LHCN-M2 (cell line): ENCODE data around the gene PAK6. TPM values are rescaled to one million over a fixed set of nuclear protein-coding genes. Genes with fewer than 3 reads are reported as not detected.

Source experiments
- DNase-seq: peaks from one replicate; pipeline ENCODE4 v3.0.0-alpha.2; 2012; ENCODE audit warnings: low read depth
- total RNA-seq: library from RNA; depleted of rRNA; stranded (reverse); fragments of >200 nt; gene quantifications from 2 replicates; pipeline ENCODE4 v1.2.3, GENCODE V29; 2014

The PAK6 gene
- total RNA-seq, 1 experiment from 2014 or later, result under 0.01 TPM

GRCh38 chr15:40292246-40292645 lies 53.4 kb downstream of the PAK6 start:
- DNase-seq, result no peak

DNA sequence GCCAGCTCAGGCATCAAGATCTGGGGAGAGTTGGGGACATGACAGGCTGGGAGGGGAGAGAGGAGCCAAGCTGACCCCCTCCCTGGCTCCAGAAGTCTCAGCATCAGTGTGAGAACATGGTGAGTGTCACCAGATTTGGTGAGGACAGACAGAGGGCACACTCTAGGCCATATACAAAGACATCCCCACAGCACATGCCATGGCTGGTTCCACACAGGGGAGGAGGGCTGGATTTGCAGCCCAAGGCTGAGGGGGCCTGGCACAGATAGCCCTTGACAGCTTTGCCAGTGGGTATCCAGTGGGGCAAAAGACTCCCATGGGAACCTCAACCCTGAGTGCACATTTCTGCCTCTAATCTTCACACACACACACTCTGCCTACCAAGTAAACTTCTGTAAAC lies 54.1 kb downstream of the PAK6 start:
- no peak for DNase-seq

GRCh38 chr15:40293905-40294895 lies 55.3 kb downstream of the PAK6 start:
- no peak for DNase-seq

- DNase-seq, result no peak
These were observed 56.4 kb downstream of the PAK6 start for GRCh38 chr15:40295297-40295696.

- no peak for DNase-seq
These were observed 57.2 kb downstream of the PAK6 start for GRCh38 chr15:40295877-40296560.

GRCh38 chr15:40296561-40297230 lies 57.8 kb downstream of the PAK6 start:
- DNase-seq, result no peak

GRCh38 chr15:40297356-40297755 lies 58.5 kb downstream of the PAK6 start:
- DNase-seq, result no peak

GRCh38 chr15:40298216-40298935 lies 59.5 kb downstream of the PAK6 start:
- no peak for DNase-seq

GRCh38 chr15:40300367-40300766 lies 61.5 kb downstream of the PAK6 start:
- no peak for DNase-seq

DNA sequence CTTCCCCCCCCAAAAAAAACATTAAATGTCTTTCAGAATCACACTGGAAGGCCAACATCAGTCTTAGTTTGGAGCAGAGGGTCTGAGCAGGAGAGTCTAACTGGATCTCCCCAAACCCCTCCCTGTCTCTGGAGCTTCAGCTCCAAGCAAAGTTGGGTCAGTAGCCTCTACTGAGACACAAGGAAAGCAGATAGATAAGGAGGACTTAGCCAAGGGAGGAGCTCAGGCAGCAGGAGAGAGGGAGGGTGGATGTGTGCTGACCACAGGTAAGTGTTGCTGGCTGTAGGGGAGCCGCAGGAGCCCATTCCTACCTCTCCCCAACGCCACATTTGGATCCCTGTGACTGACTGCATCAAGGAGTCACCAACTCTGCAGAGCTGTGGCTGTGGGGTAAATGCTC lies 61.9 kb downstream of the PAK6 start:
- no peak for DNase-seq

DNA sequence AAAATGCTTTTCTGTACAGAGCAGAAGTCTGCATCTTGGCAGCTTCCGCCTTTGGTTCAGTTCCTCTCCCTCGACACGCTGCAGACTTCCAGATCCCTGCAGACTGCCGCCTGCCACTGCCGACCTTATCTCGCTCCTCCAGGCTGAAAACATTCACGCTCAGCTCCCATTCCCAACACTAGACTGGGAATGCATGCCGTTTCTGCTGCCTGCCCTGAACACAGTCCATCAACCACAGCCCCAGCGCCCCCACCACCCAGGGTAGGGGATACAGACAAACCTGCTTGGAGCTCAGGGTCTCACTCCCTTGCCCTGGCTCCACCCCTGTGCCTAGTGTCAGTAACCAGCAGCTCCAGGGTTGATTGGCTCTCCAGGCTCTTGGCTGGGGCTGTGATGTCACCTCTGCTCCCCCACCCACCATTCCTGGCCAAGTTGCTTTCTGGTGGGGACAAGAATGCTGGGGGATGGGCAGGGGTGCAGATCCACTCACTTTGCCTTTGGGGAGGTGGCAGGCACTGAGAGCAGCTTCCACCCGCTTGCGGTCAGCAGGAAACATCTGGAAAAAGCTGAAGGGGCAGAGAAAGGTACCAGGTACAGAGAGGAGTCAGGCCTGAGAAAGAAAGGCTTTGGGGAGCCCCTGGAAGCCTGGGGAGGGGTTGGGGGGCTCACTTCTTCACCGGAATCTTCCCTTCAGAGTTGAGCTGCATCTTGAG lies 62.8 kb downstream of the PAK6 start:
- no peak for DNase-seq

DNA sequence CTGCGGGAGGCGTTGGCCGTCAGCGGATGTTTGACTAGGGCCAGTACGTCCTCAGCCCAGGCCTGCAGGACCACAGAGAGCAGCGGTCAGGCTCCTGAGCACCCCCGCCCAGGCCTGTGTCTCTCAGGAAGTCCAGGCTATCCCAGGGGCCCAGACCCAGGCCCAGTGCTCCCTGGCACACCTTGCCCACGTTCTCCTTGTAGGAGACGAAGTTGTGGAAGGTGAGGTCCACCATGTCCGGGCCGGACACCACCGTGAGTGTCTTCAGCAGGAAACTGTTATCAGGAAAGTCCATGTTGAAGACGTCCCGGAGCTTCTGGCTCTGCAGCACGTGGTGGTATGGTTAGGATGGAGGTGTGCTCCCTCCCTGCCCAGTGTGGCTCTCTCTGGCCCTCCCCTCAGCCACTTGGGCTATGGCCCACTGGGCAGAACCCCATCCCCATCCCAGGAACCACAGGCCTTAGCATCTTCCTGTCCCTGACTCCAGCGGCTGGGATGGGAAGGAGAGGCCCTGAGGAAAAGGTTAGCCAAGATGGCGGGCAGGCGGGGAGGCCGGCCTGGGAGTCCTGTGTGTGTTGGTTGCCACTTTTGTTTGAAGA lies 63.5 kb downstream of the PAK6 start:
- no peak for DNase-seq

GRCh38 chr15:40302981-40303380 lies 64.1 kb downstream of the PAK6 start:
- DNase-seq, result no peak

- DNase-seq, result no peak
These were observed 64.7 kb downstream of the PAK6 start for GRCh38 chr15:40303576-40303975.

- no peak for DNase-seq
These were observed 66.4 kb downstream of the PAK6 start for GRCh38 chr15:40305281-40305680.

DNA sequence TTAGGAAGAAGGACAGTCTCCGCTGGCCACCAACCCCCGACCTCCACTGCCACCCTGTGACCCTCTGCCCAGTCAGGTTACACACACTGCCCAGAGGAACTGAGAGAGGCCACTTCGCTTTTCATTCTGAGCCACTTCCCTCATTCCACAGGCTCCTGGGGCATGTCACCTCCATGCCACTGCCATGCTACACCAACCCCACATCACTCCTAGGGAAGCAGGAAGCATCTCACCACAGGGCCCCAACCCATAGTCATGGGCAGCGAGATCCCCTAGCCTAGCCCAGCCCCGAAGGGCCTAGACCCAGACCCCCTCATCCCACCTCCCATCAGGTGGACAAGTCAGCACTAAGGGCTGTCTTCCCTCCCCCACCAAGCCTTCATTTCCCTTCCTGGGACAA lies 67.5 kb downstream of the PAK6 start:
- DNase-seq, result no peak

GRCh38 chr15:40306908-40307307 lies 68.0 kb downstream of the PAK6 start:
- DNase-seq, result no peak

DNA sequence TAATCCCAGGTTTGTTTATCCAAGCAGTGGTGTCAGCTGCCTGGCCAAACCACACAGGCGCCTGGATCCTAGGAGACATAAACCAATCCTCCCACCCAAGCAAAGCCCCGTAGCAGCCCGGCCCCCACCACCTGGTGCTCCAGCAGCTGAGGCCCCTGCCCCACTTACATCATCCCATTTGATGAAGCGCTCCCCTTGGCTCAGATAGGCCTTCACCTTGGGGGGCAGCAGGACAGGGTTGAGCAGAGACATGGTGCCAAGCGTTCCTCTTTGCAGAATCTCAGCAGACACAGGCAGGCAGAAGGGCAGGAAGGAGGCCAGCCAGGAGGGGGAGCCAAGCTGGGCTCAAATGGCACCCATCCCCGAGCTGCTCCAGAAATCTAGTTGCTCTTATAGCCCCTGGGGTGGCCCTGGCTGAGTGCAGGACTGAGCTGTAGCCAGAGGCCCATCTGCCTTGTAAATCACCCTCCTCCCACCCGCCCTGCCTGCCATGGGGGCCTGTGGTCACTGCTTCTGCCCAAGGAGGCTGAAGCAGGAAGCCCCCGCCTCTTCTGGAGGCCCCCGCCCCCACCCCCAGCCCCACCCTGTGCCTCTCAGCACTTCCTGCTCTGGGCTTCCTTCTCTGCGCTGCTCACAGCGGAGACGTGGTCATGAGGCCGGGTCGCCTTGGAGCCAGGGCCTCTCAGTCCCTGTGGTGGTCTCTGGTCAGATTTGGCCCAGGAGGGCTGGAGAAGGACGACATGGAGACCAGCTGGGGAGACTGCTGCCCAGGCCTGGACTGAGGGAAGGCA lies 68.8 kb downstream of the PAK6 start, which contains the start of gene PLCB2:
Gene PLCB2 (minus strand): TSS at position 515 of the 791 bp plus-strand sequence. CDS start 263 bp downstream, at position 252.
- no peak for DNase-seq

DNA sequence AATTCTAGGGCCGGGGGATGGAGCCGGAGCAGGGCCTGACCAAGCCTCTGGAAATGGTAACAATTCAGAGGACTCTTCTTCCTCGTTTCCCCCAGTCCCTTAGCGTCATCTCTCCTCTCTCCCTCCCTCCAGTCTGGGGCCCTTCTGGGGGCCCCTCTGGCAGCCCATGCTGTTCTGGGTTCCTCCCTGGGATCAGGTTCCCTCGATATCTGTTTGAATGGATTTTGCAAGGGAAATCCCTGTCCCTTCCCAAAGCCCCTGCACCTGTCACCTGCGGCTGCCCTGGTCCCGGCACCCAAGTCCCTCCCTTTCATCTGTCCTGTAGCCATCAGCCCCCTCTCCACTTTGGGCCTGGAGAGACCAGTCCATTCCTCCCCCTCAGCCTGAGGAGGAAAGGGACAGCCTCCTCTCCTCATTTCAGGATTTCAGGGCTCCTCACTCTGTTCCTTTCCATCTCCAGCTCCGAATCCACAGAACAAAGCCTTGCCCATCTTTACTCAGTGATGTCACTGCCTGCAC lies 70.5 kb downstream of the PAK6 start:
- DNase-seq, result no peak
